Uterus (tissue), 4 donors: ENCODE data around the gene C1QA. TPM values are rescaled to one million over a fixed set of nuclear protein-coding genes. Genes with fewer than 3 reads are reported as not detected.
"Not testable (repeated sequence)": the region's sequence is repeated elsewhere in the genome, so short reads cannot be mapped to it uniquely, and the experiment has no call there.

ENCODE experiments used
- DNase-seq, 2 donors: peaks; one replicate each; pipeline ENCODE4 v3.0.0-alpha.2; 2019 to 2020
- H3K27ac ChIP-seq, 2 donors: fragments of 200-600 bp; sonication (generic); 1 replicate in 1 of 2; 2 replicates in 1 of 2; pipeline ENCODE4 v1.5.1; 2016 to 2018
- H3K27me3 ChIP-seq, 2 donors: fragments of 200-600 bp; sonication (generic); one replicate each; pipeline ENCODE4 v1.5.1; 2018 to 2019; ENCODE audit warnings: control low read depth in 1 of 2
- H3K36me3 ChIP-seq, 2 donors: fragments of 200-600 bp; sonication (generic); one replicate each; pipeline ENCODE4 v1.5.1; 2019; ENCODE audit warnings: control low read depth in 1 of 2
- H3K4me1 ChIP-seq, 2 donors: fragments of 200-600 bp; sonication (generic); one replicate each; pipeline ENCODE4 v1.5.1; 2018 to 2019; ENCODE audit warnings: control low read depth in 1 of 2
- H3K4me3 ChIP-seq, 2 donors: fragments of 200-600 bp; sonication (generic); 1 replicate in 1 of 2; 2 replicates in 1 of 2; pipeline ENCODE4 v1.5.1; 2018 to 2019; ENCODE audit warnings: mild to moderate bottlenecking in 1 of 2
- H3K9me3 ChIP-seq, 2 donors: fragments of 200-600 bp; sonication (generic); one replicate each; pipeline ENCODE4 v1.5.1; 2019; ENCODE audit warnings: control low read depth in 1 of 2
- CTCF ChIP-seq, 4 experiments: fragments of 200-600 bp in 2 of 4; fragments of 450-650 bp in 2 of 4; sonication (generic) in 2 of 4; IDR thresholded peaks; one replicate each; pipeline ENCODE4 v1.5.1; 2016 to 2019; ENCODE audit warnings: antibody characterized with exemption in 4 of 4, mild to moderate bottlenecking in 2 of 4, moderate library complexity in 1 of 4
- POLR2A ChIP-seq, 2 donors: fragments of 450-650 bp; IDR thresholded peaks; one replicate each; pipeline ENCODE4 v1.6.1; 2016; ENCODE audit warnings: antibody characterized with exemption in 2 of 2, mild to moderate bottlenecking in 1 of 2, moderate library complexity in 1 of 2
- intact Hi-C: fragments of 100-400 bp; cut with DNase I; formaldehyde crosslinking; loops from one replicate; pipeline ENCODE4 v1.15.1; 2023; ENCODE audit warnings: low total_unique reads
- total RNA-seq, 4 donors: library from RNA; depleted of rRNA in 3 of 4; stranded (reverse); fragments of >200 nt in 3 of 4; gene quantifications; one replicate each; pipeline versions ENCODE4 v1.1.0 to v1.2.4, GENCODE V29; 2014 to 2023
- donor health status: DM: yes; HTN: yes; CAD: no.

The C1QA gene
- total RNA-seq, 4 donors from 2014 or later = 33.1 to 114 (median 40.0) TPM

DNA sequence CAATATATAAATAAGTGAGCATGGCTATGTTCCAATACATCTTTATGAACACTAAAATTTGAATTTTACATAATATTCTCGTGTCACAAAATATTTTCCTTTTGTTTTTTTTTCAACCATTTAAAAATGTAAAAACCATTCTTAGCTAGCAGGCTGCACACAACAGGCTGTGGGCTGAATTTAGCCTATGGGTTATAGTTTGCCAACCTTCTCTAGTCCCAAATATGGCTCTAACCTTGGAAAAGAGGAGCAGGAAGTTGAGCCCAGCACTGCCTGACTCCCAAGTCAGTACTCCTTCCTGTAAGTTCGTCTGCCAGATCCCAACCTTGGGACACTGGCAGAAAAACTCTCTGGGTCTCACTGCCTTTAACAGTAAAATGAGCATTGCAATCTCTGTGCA lies 30.0 kb downstream of the C1QA start:
- no peaks in the 10 kb centered on the region for H3K4me1 ChIP-seq
- intact Hi-C loops = no loop called here
- TF ChIP-seq CTCF (IDR thresholded peaks at IDR 0.05) = no peak
- H3K27me3 ChIP-seq = no peaks in the 10 kb centered on the region
- no peak overlapping the region for H3K27ac ChIP-seq
- no peaks in the 10 kb centered on the region for H3K9me3 ChIP-seq
- no peak overlapping the region for H3K4me3 ChIP-seq
- no peak for DNase-seq
- no peaks in the 10 kb centered on the region for H3K36me3 ChIP-seq

GRCh38 chr1:22668840-22669239 lies 32.4 kb downstream of the C1QA start:
- H3K27me3 ChIP-seq, H3K4me3 ChIP-seq, H3K4me1 ChIP-seq, DNase-seq, H3K27ac ChIP-seq, intact Hi-C loops, H3K36me3 ChIP-seq, H3K9me3 ChIP-seq: not testable (repeated sequence)

- Histone ChIP-seq H3K27me3 (no peaks in the 10 kb centered on the region), H3K4me3 (no peak overlapping the region), H3K36me3 (no peaks in the 10 kb centered on the region), H3K4me1 (no peaks in the 10 kb centered on the region), H3K9me3 (no peaks in the 10 kb centered on the region), H3K27ac (no peak overlapping the region)
- DNase-seq = no peak
- TF ChIP-seq POLR2A (IDR thresholded peaks at IDR 0.05) = no peak
- TF ChIP-seq CTCF (IDR thresholded peaks at IDR 0.05) = no peak
- intact Hi-C loops = no loop called here
These were observed 34.0 kb downstream of the C1QA start for GRCh38 chr1:22670352-22670975.

DNA sequence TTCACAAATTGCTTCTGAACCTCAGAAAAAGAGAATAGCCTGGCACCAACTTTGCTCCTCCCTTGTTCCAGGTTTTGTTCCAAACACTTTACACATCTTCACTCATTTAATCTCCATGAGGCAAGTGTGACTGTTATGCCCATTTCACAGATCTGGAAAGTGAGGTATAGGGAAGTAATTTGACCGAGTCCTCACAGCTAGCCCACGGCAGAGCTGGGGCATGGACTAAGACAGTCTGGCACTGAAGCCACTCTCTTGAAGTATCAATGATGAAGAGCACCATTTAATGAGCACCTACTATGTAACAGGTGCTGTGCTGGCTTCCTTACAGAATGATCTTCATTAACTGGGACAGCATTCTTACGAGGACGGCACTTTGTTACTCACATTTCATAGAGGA lies 35.6 kb downstream of the C1QA start:
- Histone ChIP-seq H3K9me3 (no peaks in the 10 kb centered on the region), H3K27me3 (no peaks in the 10 kb centered on the region), H3K4me1 (no peaks in the 10 kb centered on the region), H3K4me3 (no peak overlapping the region), H3K27ac (no peak overlapping the region), H3K36me3 (no peaks in the 10 kb centered on the region)
- no peak for DNase-seq
- TF ChIP-seq POLR2A (IDR thresholded peaks at IDR 0.05) = no peak
- no peak for TF ChIP-seq CTCF (IDR thresholded peaks at IDR 0.05)
- intact Hi-C loops = no loop called here

- H3K4me3 ChIP-seq = no peak overlapping the region
- no peaks in the 10 kb centered on the region for H3K9me3 ChIP-seq
- peak in 2 of 4 experiments; percentile 19 to 34 for TF ChIP-seq CTCF (IDR thresholded peaks at IDR 0.05)
- TF ChIP-seq POLR2A (IDR thresholded peaks at IDR 0.05) = no peak
- no peaks in the 10 kb centered on the region for H3K4me1 ChIP-seq
- no peaks in the 10 kb centered on the region for H3K36me3 ChIP-seq
- no peak overlapping the region for H3K27ac ChIP-seq
- H3K27me3 ChIP-seq = no peaks in the 10 kb centered on the region
- no peak for DNase-seq
- intact Hi-C loops = no loop called here
These were observed 37.3 kb downstream of the C1QA start for GRCh38 chr1:22673486-22674409.
